PC-3 (cell line): ENCODE measurements around the gene URB1. TPM values are rescaled to one million over a fixed set of nuclear protein-coding genes. Genes with fewer than 3 reads are reported as not detected.

Experiments
- ATAC-seq: fragments of 200-7000 bp; cut with Tn5 transposase; 2 replicates; pipeline ENCODE4 v1.9.1; 2020; ENCODE audit warnings: mild to moderate bottlenecking, moderate library complexity
- BruUV-seq: library from RNA; stranded (reverse); fragments of 400-500 nt; replicated peaks from 2 replicates; lab custom pipeline; 2021; lab: Mats Ljungman, UMichigan
- CTCF ChIA-PET: fragments of 300-600 bp; sonication (Branson Sonifier 250); formaldehyde crosslinking; loops from one replicate; lab custom pipeline; 2022; ENCODE audit warnings: antibody characterized with exemption; lab: Charles Lee
- POLR2A ChIA-PET: fragments of 300-600 bp; sonication (Branson Sonifier 250); formaldehyde crosslinking; loops from one replicate; lab custom pipeline; 2022; ENCODE audit warnings: antibody characterized with exemption; ENCODE audit not compliant: unreplicated experiment; lab: Charles Lee
- DNase-seq: peaks from one replicate; pipeline ENCODE4 v3.0.0-alpha.2; 2015
- H2AFZ ChIP-seq: fragments of 300-600 bp; sonication (generic); 2 replicates; pipeline ENCODE4 v1.6.0; 2016; ENCODE audit warnings: antibody characterized with exemption, low read length
- H3F3A ChIP-seq: fragments of 300-600 bp; sonication (generic); one replicate; pipeline ENCODE4 v1.6.0; 2017; ENCODE audit warnings: antibody characterized with exemption, low read length, control low read depth, mild to moderate bottlenecking; ENCODE audit not compliant: unreplicated experiment
- H3K27ac ChIP-seq: fragments of 300-600 bp; sonication (generic); 2 replicates; pipeline ENCODE4 v1.5.1; 2016; ENCODE audit warnings: mild to moderate bottlenecking, low read length
- H3K27me3 ChIP-seq: fragments of 300-600 bp; sonication (generic); 2 replicates; pipeline ENCODE4 v1.6.1; 2016; ENCODE audit warnings: low read length, mixed read lengths
- H3K36me3 ChIP-seq: fragments of 300-600 bp; sonication (generic); 2 replicates; pipeline ENCODE4 v1.6.1; 2016; ENCODE audit warnings: low read depth, mixed run types, low read length, mixed read lengths
- H3K4me1 ChIP-seq: fragments of 300-600 bp; sonication (generic); 2 replicates; pipeline ENCODE4 v1.5.1; 2016; ENCODE audit warnings: low read length; ENCODE audit not compliant: insufficient read depth
- H3K4me2 ChIP-seq: fragments of 300-600 bp; sonication (generic); 2 replicates; pipeline ENCODE4 v1.6.0; 2016; ENCODE audit warnings: low read length
- H3K4me3 ChIP-seq: fragments of 300-600 bp; sonication (generic); 2 replicates; pipeline ENCODE4 v1.5.1; 2016; ENCODE audit warnings: mild to moderate bottlenecking, low read length, mixed read lengths
- H3K79me2 ChIP-seq: fragments of 300-600 bp; sonication (generic); 2 replicates; pipeline ENCODE4 v1.6.1; 2017; ENCODE audit warnings: low read length, mixed read lengths
- H3K9ac ChIP-seq: fragments of 300-600 bp; sonication (generic); 2 replicates; pipeline ENCODE4 v1.6.0; 2016; ENCODE audit warnings: mild to moderate bottlenecking, low read length
- H3K9me2 ChIP-seq: fragments of 300-600 bp; sonication (generic); replicated peaks from 2 replicates; pipeline ENCODE4 v1.6.1; 2016; ENCODE audit warnings: mixed run types, low read length, mixed read lengths
- H3K9me3 ChIP-seq: fragments of 300-600 bp; sonication (generic); 2 replicates; pipeline ENCODE4 v1.6.1; 2016; ENCODE audit warnings: low read length, mixed read lengths
- H4K20me1 ChIP-seq: fragments of 300-600 bp; sonication (generic); 2 replicates; pipeline ENCODE4 v1.6.1; 2016; ENCODE audit warnings: low read length, mixed read lengths
- EZH2 ChIP-seq: fragments of 300-600 bp; sonication (generic); IDR thresholded peaks from one replicate; pipeline ENCODE4 v1.6.1; 2017; ENCODE audit warnings: antibody characterized with exemption, mild to moderate bottlenecking, low read length; ENCODE audit not compliant: unreplicated experiment
- EZH2phosphoT487 ChIP-seq: fragments of 300-600 bp; sonication (generic); IDR thresholded peaks from 2 replicates; pipeline ENCODE4 v1.6.1; 2018; ENCODE audit warnings: mild to moderate bottlenecking, antibody characterized with exemption, low read length, borderline replicate concordance
- intact Hi-C: fragments of 100-400 bp; cut with micrococcal nuclease; formaldehyde crosslinking; loops from 2 replicates; pipeline ENCODE4 v1.9.0; 2023
- total RNA-seq: library from RNA; depleted of rRNA; stranded (reverse); fragments of >200 nt; gene quantifications from 2 replicates; pipeline ENCODE4 v1.2.3, GENCODE V29; 2014
- TF ChIP-seq, protein P1 (sequence below): fragments of 300-600 bp; sonication (generic); conservative IDR thresholded peaks from 2 replicates; pipeline ENCODE4 v1.5.1; 2017; ENCODE audit warnings: antibody characterized with exemption, low read depth, mild to moderate bottlenecking, low read length

The URB1 gene
- total RNA-seq, 1 experiment from 2014 or later, result 27.8 TPM

DNA sequence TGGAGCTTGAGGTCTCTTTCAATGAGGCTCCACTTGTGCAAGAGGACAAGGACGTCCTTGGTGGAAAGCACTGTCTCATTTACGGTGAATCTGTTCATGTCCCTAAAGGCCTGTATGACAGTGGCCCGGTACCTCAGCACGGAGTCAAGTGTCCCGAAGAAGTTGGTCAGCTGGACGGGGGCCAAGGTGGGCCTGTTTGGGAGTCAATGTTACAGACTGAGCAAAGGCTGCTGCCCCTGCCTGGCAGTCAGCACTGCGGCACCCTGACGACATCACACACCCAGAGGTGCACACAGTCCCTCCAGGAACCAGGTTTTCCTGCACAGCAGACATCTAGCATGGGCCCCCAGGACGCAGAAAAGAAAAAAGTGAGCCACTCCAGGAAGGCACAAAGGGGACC, 75.1 kb downstream of the URB1 start:
- intact Hi-C loops, result no loop called here
- H3K79me2 ChIP-seq, result no peaks in the 10 kb centered on the region
- H3K27me3 ChIP-seq, result no peaks in the 10 kb centered on the region
- ChIA-PET CTCF (no interaction called here), POLR2A (no interaction called here)
- H3K4me1 ChIP-seq, result no peaks in the 10 kb centered on the region
- no peak overlapping the region for H3K9ac ChIP-seq
- H3K4me2 ChIP-seq, result no peak overlapping the region
- H3K9me3 ChIP-seq, result no peaks in the 10 kb centered on the region
- H3K27ac ChIP-seq, result no peak overlapping the region
- TF ChIP-seq EZH2phosphoT487 (no peak), EZH2 (no peak)
- TF ChIP-seq, protein P1, sequence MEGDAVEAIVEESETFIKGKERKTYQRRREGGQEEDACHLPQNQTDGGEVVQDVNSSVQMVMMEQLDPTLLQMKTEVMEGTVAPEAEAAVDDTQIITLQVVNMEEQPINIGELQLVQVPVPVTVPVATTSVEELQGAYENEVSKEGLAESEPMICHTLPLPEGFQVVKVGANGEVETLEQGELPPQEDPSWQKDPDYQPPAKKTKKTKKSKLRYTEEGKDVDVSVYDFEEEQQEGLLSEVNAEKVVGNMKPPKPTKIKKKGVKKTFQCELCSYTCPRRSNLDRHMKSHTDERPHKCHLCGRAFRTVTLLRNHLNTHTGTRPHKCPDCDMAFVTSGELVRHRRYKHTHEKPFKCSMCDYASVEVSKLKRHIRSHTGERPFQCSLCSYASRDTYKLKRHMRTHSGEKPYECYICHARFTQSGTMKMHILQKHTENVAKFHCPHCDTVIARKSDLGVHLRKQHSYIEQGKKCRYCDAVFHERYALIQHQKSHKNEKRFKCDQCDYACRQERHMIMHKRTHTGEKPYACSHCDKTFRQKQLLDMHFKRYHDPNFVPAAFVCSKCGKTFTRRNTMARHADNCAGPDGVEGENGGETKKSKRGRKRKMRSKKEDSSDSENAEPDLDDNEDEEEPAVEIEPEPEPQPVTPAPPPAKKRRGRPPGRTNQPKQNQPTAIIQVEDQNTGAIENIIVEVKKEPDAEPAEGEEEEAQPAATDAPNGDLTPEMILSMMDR, result no peak
- DNase-seq (no peak), ATAC-seq (no peak)
- no peaks in the 10 kb centered on the region for H3K9me2 ChIP-seq
- no peaks in the 10 kb centered on the region for H4K20me1 ChIP-seq
- H3F3A ChIP-seq, result no peaks in the 10 kb centered on the region
- H2AFZ ChIP-seq, result no peak overlapping the region
- no peak overlapping the region for H3K4me3 ChIP-seq
- BruUV-seq, result no TSS peak
- H3K36me3 ChIP-seq, result peaks cover 83% of the 10 kb centered on the region

DNA sequence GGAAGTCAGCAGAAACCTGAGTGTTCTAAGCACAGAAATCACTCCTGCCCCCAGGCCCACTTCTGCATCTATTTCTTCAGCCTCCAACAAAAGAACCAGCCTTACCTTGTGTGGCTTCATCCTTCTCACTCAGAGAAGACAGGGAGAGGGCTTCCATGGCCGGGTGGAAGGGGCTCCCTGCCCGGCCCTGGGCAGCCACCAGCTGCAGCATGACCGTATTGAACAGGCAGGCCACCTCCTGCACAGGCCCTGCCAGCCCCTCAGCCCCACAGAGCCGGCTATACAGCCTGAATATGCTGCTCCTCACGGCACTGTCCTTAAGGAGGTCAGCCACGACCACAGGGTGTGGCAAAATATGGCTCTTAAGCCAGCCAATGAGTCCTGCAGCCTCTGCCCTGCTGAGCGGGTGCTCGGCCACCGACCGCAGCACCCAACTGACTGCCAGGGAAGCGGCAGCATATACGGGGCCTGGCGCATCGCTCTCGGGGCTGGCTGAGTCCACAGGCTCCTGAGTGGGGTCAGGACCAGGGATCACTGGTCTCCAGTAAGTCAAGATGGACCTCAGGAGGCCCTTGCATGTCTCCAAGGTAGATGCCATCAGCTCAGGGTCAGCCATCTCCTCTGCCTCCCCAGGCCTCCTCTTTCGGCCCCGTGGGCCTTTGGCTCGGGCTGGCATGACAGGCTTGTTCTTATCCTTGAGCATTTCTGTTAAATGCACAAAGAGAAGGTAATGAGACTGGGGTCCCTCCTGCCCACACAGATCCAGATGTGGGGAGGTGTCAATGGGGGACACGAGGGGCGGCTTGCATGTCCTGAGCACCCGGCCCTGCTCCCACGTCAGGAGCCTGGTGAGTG, 76.2 kb downstream of the URB1 start:
- Histone ChIP-seq H3K9ac (no peak overlapping the region), H3K4me1 (no peaks in the 10 kb centered on the region), H3K79me2 (no peaks in the 10 kb centered on the region), H3K27ac (no peak overlapping the region), H3K27me3 (no peaks in the 10 kb centered on the region), H3K4me2 (no peak overlapping the region), H2AFZ (no peak overlapping the region), H4K20me1 (no peaks in the 10 kb centered on the region), H3K9me3 (no peaks in the 10 kb centered on the region), H3K36me3 (peaks cover 81% of the 10 kb centered on the region), H3F3A (no peaks in the 10 kb centered on the region), H3K9me2 (no peaks in the 10 kb centered on the region), H3K4me3 (no peak overlapping the region)
- POLR2A ChIA-PET, result no interaction called here
- BruUV-seq, result no TSS peak
- ATAC-seq, result no peak
- TF ChIP-seq, protein P1, result no peak
- TF ChIP-seq EZH2phosphoT487 (no peak), EZH2 (no peak)
- intact Hi-C loops, result no loop called here
- CTCF ChIA-PET, result no interaction called here
- no peak for DNase-seq

DNA sequence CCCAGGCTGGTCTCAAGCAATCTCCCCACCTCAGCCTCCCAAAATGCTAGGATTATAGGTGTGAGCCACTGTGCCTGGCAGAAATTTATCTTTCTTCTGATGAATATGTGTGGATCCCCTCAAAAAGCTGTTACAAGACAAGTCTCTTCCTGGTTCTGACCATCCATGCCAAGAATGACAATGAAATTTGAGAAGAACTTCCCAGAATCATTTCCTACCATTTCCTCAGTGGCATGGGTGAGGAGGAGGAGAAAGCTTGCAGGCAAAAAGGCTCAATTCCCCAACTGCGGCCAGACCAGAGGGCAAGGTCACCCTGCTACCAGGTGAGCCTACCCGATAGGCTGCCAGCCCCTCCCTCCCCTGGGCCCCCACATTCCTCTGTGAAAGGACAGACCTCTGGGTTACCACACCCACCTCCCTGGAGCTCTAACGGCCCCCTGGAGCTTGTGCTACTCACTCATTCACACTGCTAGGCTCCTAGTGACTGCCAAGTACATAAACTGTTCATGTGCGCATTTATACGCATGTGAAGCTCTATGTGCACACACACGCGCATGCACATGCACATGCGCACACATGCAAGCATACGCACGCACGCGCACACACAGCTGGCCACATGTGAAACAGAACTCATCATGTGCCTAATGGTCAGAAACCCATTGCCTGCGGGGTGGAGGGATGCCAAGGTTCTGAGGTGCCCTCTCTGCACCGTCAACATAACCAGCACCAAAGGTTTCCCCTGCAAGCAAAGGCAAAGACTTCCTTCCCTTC, 77.1 kb downstream of the URB1 start:
- no peaks in the 10 kb centered on the region for H4K20me1 ChIP-seq
- no peaks in the 10 kb centered on the region for H3K4me1 ChIP-seq
- no peaks in the 10 kb centered on the region for H3K27me3 ChIP-seq
- H2AFZ ChIP-seq, result no peak overlapping the region
- no peak overlapping the region for H3K9ac ChIP-seq
- intact Hi-C loops, result no loop called here
- H3F3A ChIP-seq, result no peaks in the 10 kb centered on the region
- no peak overlapping the region for H3K4me3 ChIP-seq
- TF ChIP-seq, protein P1, result no peak
- TF ChIP-seq EZH2 (no peak), EZH2phosphoT487 (no peak)
- peak; percentile 37; the same call in 1 of the 2 replicates for ATAC-seq
- ChIA-PET CTCF (no interaction called here), POLR2A (no interaction called here)
- H3K4me2 ChIP-seq, result no peak overlapping the region
- H3K79me2 ChIP-seq, result no peaks in the 10 kb centered on the region
- no peak for DNase-seq
- H3K9me3 ChIP-seq, result no peaks in the 10 kb centered on the region
- H3K36me3 ChIP-seq, result peaks cover 78% of the 10 kb centered on the region
- BruUV-seq, result no TSS peak
- H3K9me2 ChIP-seq, result no peaks in the 10 kb centered on the region
- no peak overlapping the region for H3K27ac ChIP-seq
